ENCODE results near the gene ZNF860.
"Not testable (repeated sequence)": the region's sequence is repeated elsewhere in the genome, so short reads cannot be mapped to it uniquely, and the experiment has no call there.

Gene ZNF860

GRCh38 chr3:32009957-32010356 lies 28.4 kb downstream of the ZNF860 start:
- no peak overlapping the region for H3K4me3 ChIP-seq (ENCODE audit: control insufficient read depth, low read depth, low read length)
- DNase-seq (ENCODE audit: low read depth) = no peak
- TF ChIP-seq CTCF (IDR thresholded peaks at IDR 0.05; ENCODE audit: control insufficient read depth, insufficient read depth, low read depth, low read length, missing control alignments) = no peak

- DNase-seq (ENCODE audit: low read depth); H3K4me3 ChIP-seq (ENCODE audit: control insufficient read depth, low read depth, low read length): not testable (repeated sequence)
Observed at GRCh38 chr3:32010699-32011098, 29.1 kb downstream of the ZNF860 start.

GRCh38 chr3:32015638-32016037 lies 34.1 kb downstream of the ZNF860 start:
- DNase-seq (ENCODE audit: low read depth); H3K4me3 ChIP-seq (ENCODE audit: control insufficient read depth, low read depth, low read length): not testable (repeated sequence)

- no peak overlapping the region for H3K4me3 ChIP-seq (ENCODE audit: control insufficient read depth, low read depth, low read length)
- no peak for TF ChIP-seq CTCF (IDR thresholded peaks at IDR 0.05; ENCODE audit: control insufficient read depth, insufficient read depth, low read depth, low read length, missing control alignments)
- DNase-seq (ENCODE audit: low read depth) = no peak
Observed at GRCh38 chr3:32017286-32017685, 35.7 kb downstream of the ZNF860 start.

- DNase-seq (ENCODE audit: low read depth) = peak; percentile 18
- TF ChIP-seq CTCF (IDR thresholded peaks at IDR 0.05; ENCODE audit: control insufficient read depth, insufficient read depth, low read depth, low read length, missing control alignments) = peak; percentile 64
- no peak overlapping the region for H3K4me3 ChIP-seq (ENCODE audit: control insufficient read depth, low read depth, low read length)
Observed at GRCh38 chr3:32018757-32019564, 37.4 kb downstream of the ZNF860 start.

GRCh38 chr3:32021155-32021554 lies 39.6 kb downstream of the ZNF860 start:
- no peak for TF ChIP-seq CTCF (IDR thresholded peaks at IDR 0.05; ENCODE audit: control insufficient read depth, insufficient read depth, low read depth, low read length, missing control alignments)
- H3K4me3 ChIP-seq (ENCODE audit: control insufficient read depth, low read depth, low read length) = no peak overlapping the region
- DNase-seq (ENCODE audit: low read depth) = no peak

GRCh38 chr3:32021748-32022147 lies 40.2 kb downstream of the ZNF860 start:
- no peak for TF ChIP-seq CTCF (IDR thresholded peaks at IDR 0.05; ENCODE audit: control insufficient read depth, insufficient read depth, low read depth, low read length, missing control alignments)
- DNase-seq (ENCODE audit: low read depth) = no peak
- H3K4me3 ChIP-seq (ENCODE audit: control insufficient read depth, low read depth, low read length) = no peak overlapping the region

- H3K4me3 ChIP-seq (ENCODE audit: control insufficient read depth, low read depth, low read length) = no peak overlapping the region
- DNase-seq (ENCODE audit: low read depth) = no peak
- TF ChIP-seq CTCF (IDR thresholded peaks at IDR 0.05; ENCODE audit: control insufficient read depth, insufficient read depth, low read depth, low read length, missing control alignments) = no peak
Observed at GRCh38 chr3:32022947-32023346, 41.4 kb downstream of the ZNF860 start.

Data from AG09309 (cell line).